Endothelial cell of umbilical vein (primary cell): Measurements from ENCODE around the gene MOB1A. TPM values are rescaled to one million over a fixed set of nuclear protein-coding genes. Genes with fewer than 3 reads are reported as not detected.

Source experiments
- BruUV-seq: library from RNA; stranded (reverse); fragments of 400-500 nt; replicated peaks from 2 replicates; lab custom pipeline; 2021; lab: Mats Ljungman, UMichigan
- CTCF ChIA-PET: fragments of 300-600, 350-600 bp; sonication (Branson Sonifier 250); formaldehyde crosslinking; loops from one replicate; lab custom pipeline; 2021; ENCODE audit warnings: antibody characterized with exemption, inconsistent platforms; lab: Charles Lee
- POLR2A ChIA-PET: fragments of 300-600, 350-600 bp; sonication (Branson Sonifier 250); formaldehyde crosslinking; loops from one replicate; lab custom pipeline; 2021; ENCODE audit warnings: antibody characterized with exemption, inconsistent platforms; lab: Charles Lee
- DNase-seq: peaks from one replicate; pipeline ENCODE4 v3.0.0-alpha.2; 2011; ENCODE audit warnings: low read depth, low spot score
- FAIRE-seq: peaks from 2 replicates; lab custom pipeline; 2011; peaks lifted over from hg19 to GRCh38; lab: Jason Lieb, UNC
- H2AFZ ChIP-seq: 2 replicates; pipeline ENCODE4 v1.6.0; 2012; ENCODE audit warnings: low read depth, low read length, control low read depth, inconsistent platforms
- H3K27ac ChIP-seq: 2 replicates; pipeline ENCODE4 v1.5.1; 2011; ENCODE audit warnings: low read depth, mild to moderate bottlenecking, control low read depth, low read length, moderate library complexity; ENCODE audit not compliant: insufficient read depth
- H3K27me3 ChIP-seq, 2 experiments: 2 replicates each; pipeline versions ENCODE4 v1.6.0 to v1.6.1; 2011; ENCODE audit warnings: low read length in 2 of 2, mixed read lengths in 1 of 2; ENCODE audit not compliant: control insufficient read depth in 2 of 2, insufficient read depth in 2 of 2
- H3K36me3 ChIP-seq, 2 experiments: 2 replicates in 1 of 2; 3 replicates in 1 of 2; pipeline ENCODE4 v1.5.1; 2011; ENCODE audit warnings: low read length in 2 of 2, mild to moderate bottlenecking in 1 of 2, moderate library complexity in 1 of 2; ENCODE audit not compliant: control insufficient read depth in 2 of 2, insufficient read depth in 2 of 2; ENCODE audit errors: extremely low read depth in 1 of 2
- H3K4me1 ChIP-seq: 3 replicates; pipeline ENCODE4 v1.5.1; 2011; ENCODE audit warnings: mild to moderate bottlenecking, low read length; ENCODE audit not compliant: control insufficient read depth, insufficient read depth; ENCODE audit errors: extremely low read depth
- H3K4me2 ChIP-seq: 2 replicates; pipeline ENCODE4 v1.6.1; 2011; ENCODE audit warnings: low read length, control low read depth, mixed read lengths; ENCODE audit not compliant: insufficient read depth
- H3K4me3 ChIP-seq, 3 experiments: fragments of 200-600 bp in 1 of 3; sonication (generic), shearing (Covaris generic) in 1 of 3; replicated peaks in 1 of 3; 2 replicates each; pipeline ENCODE4 v1.5.1; 2011 to 2016; ENCODE audit warnings: control low read depth in 3 of 3, low read length in 3 of 3, mild to moderate bottlenecking in 2 of 3, inconsistent platforms in 1 of 3, low read depth in 1 of 3, moderate library complexity in 1 of 3; ENCODE audit not compliant: insufficient read depth in 1 of 3
- H3K79me2 ChIP-seq: 2 replicates; pipeline ENCODE4 v1.6.0; 2012; ENCODE audit warnings: low read length, inconsistent platforms; ENCODE audit not compliant: control insufficient read depth, insufficient read depth
- H3K9ac ChIP-seq: replicated peaks from 2 replicates; pipeline ENCODE3; 2011; ENCODE audit warnings: low read length, control low read depth; ENCODE audit not compliant: insufficient read depth; ENCODE audit errors: extremely low read depth
- H3K9me1 ChIP-seq: replicated peaks from 3 replicates; pipeline ENCODE4 v1.6.0; 2011; ENCODE audit warnings: mild to moderate bottlenecking, low read length; ENCODE audit not compliant: control insufficient read depth, insufficient read depth; ENCODE audit errors: extremely low read depth
- H3K9me3 ChIP-seq: replicated peaks from 2 replicates; pipeline ENCODE4 v1.5.1; 2012; ENCODE audit warnings: low read length, inconsistent platforms; ENCODE audit not compliant: control insufficient read depth, insufficient read depth
- H4K20me1 ChIP-seq: replicated peaks from 2 replicates; pipeline ENCODE3; 2011; ENCODE audit warnings: mild to moderate bottlenecking, low read length; ENCODE audit not compliant: control insufficient read depth, insufficient read depth; ENCODE audit errors: extremely low read depth
- EZH2 ChIP-seq: IDR thresholded peaks from 2 replicates; pipeline ENCODE4 v1.6.1; 2012; ENCODE audit warnings: borderline replicate concordance, low read depth, mild to moderate bottlenecking, moderate library complexity, low read length, inconsistent platforms; ENCODE audit not compliant: severe bottlenecking
- FOS ChIP-seq: IDR thresholded peaks from 2 replicates; pipeline ENCODE4 v1.6.1; 2011; ENCODE audit warnings: mild to moderate bottlenecking, low read length, moderate library complexity, borderline replicate concordance; ENCODE audit not compliant: insufficient read depth
- GATA2 ChIP-seq: IDR thresholded peaks from 2 replicates; pipeline ENCODE4 v1.7.0; 2011; ENCODE audit warnings: low read depth, mild to moderate bottlenecking, moderate library complexity, mixed read lengths, low read length; ENCODE audit not compliant: insufficient read length, insufficient read depth
- JUN ChIP-seq: IDR thresholded peaks from 2 replicates; pipeline ENCODE4 v1.6.1; 2011; ENCODE audit warnings: borderline replicate concordance, low read depth; ENCODE audit not compliant: insufficient read length, insufficient read depth
- MYC ChIP-seq: IDR thresholded peaks from one replicate; pipeline ENCODE4 v1.6.1; 2011; ENCODE audit warnings: mild to moderate bottlenecking, low read depth, low read length
- POLR2A ChIP-seq: IDR thresholded peaks from 2 replicates; pipeline ENCODE4 v1.6.1; 2012; ENCODE audit warnings: low read depth, mild to moderate bottlenecking, control low read depth, low read length
- POLR2AphosphoS5 ChIP-seq: IDR thresholded peaks from 2 replicates; pipeline ENCODE4 v1.6.1; 2012; ENCODE audit warnings: low read depth, mild to moderate bottlenecking, control low read depth, low read length, moderate library complexity; ENCODE audit not compliant: insufficient read depth
- dilution Hi-C: fragments of 300-500 bp; cut with MboI; formaldehyde crosslinking; loops from one replicate; pipeline ENCODE4 v1.15.0; 2019; ENCODE audit warnings: low sequenced_read_pairs; ENCODE audit not compliant: extremely low pct_ligation_motif_present
- intact Hi-C: fragments of 100-400 bp; cut with micrococcal nuclease; formaldehyde crosslinking; loops from one replicate; pipeline ENCODE4 v1.10.0; 2022
- polyA plus RNA-seq, 4 experiments: library from polyadenylated mRNA; depleted of rRNA in 3 of 4; stranded (reverse) in 3 of 4; unstranded in 1 of 4; fragments of >200 nt; gene quantifications; 2 replicates each; pipeline versions ENCODE4 v1.2.1 to v1.2.3, GENCODE V29; 2011 to 2012; ENCODE audit warnings: missing spikeins in 1 of 4
- total RNA-seq: library from RNA; stranded (reverse); gene quantifications from 2 replicates; pipeline ENCODE4 v1.2.3, GENCODE V29; 2021
- TF ChIP-seq, protein P1 (sequence below), 2 donors: IDR thresholded peaks; 1 replicate in 1 of 2; 2 replicates in 1 of 2; pipeline ENCODE4 v1.5.1; 2011; ENCODE audit warnings: low read length in 2 of 2, mild to moderate bottlenecking in 2 of 2, moderate library complexity in 2 of 2, control low read depth in 1 of 2, inconsistent platforms in 1 of 2, low read depth in 1 of 2; ENCODE audit not compliant: insufficient read depth in 1 of 2; ENCODE audit errors: extremely low read depth in 1 of 2
- TF ChIP-seq, protein P2 (sequence below): IDR thresholded peaks from 2 replicates; pipeline ENCODE4 v1.6.1; 2011; ENCODE audit not compliant: insufficient read depth, insufficient read length

The MOB1A gene
- total and polyA plus RNA-seq, 2 donors (not counting 3 experiments of a cell fraction or from before 2014, with no cell fraction given) = 25.3 to 112 TPM

DNA sequence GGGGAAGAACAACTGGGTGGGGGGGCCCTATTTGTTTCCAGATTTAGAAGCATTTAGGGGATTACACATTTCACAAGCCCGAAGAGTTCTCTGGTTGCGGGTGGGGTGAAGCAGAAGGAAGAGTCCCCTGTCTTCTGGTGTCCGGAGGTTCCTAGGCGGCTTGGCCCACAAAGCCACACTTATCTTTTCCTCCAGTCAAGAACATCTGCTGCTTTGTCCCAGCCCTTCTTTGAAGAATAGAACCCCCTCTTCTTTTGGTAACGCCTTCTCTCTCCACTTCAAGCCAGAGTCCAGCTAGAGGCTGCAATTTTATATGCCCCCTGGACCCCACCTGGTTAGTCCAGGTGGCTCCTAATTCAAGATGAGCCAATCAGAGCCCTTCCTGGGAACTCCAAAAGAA, 46.8 kb downstream of the MOB1A start:
- no TSS peak for BruUV-seq
- Histone ChIP-seq H3K4me1 (peaks cover 2% of the 10 kb centered on the region), H2AFZ (no peak overlapping the region), H3K27me3 (peaks cover 7 to 15% of the 10 kb centered on the region in 2 experiments), H4K20me1 (no peaks in the 10 kb centered on the region), H3K4me2 (no peak overlapping the region), H3K36me3 (peaks cover 0 to 3% of the 10 kb centered on the region in 2 experiments), H3K9me3 (no peaks in the 10 kb centered on the region), H3K9me1 (no peaks in the 10 kb centered on the region), H3K27ac (no peak overlapping the region), H3K4me3 (no peak overlapping the region), H3K79me2 (no peaks in the 10 kb centered on the region), H3K9ac (no peak overlapping the region)
- DNase-seq (no peak), FAIRE-seq (no peak)
- dilution Hi-C loops = no loop called here
- ChIA-PET CTCF (no interaction called here), POLR2A (no interaction called here)
- TF ChIP-seq, protein P1, sequence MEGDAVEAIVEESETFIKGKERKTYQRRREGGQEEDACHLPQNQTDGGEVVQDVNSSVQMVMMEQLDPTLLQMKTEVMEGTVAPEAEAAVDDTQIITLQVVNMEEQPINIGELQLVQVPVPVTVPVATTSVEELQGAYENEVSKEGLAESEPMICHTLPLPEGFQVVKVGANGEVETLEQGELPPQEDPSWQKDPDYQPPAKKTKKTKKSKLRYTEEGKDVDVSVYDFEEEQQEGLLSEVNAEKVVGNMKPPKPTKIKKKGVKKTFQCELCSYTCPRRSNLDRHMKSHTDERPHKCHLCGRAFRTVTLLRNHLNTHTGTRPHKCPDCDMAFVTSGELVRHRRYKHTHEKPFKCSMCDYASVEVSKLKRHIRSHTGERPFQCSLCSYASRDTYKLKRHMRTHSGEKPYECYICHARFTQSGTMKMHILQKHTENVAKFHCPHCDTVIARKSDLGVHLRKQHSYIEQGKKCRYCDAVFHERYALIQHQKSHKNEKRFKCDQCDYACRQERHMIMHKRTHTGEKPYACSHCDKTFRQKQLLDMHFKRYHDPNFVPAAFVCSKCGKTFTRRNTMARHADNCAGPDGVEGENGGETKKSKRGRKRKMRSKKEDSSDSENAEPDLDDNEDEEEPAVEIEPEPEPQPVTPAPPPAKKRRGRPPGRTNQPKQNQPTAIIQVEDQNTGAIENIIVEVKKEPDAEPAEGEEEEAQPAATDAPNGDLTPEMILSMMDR (IDR thresholded peaks at IDR 0.05; ENCODE audit: extremely low read depth in 1 of 2, insufficient read depth in 1 of 2, low read depth in 1 of 2, low read length in 2 of 2) = no peak
- no peak for TF ChIP-seq FOS
- no peak for TF ChIP-seq POLR2AphosphoS5
- no peak for TF ChIP-seq EZH2
- TF ChIP-seq, protein P2, sequence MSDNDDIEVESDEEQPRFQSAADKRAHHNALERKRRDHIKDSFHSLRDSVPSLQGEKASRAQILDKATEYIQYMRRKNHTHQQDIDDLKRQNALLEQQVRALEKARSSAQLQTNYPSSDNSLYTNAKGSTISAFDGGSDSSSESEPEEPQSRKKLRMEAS = no peak
- no peak for TF ChIP-seq JUN
- TF ChIP-seq POLR2A = no peak
- no peak for TF ChIP-seq GATA2
- no peak for TF ChIP-seq MYC
- intact Hi-C loops = no loop called here
